Measurements from ENCODE around the gene SFTPB.

DNA sequence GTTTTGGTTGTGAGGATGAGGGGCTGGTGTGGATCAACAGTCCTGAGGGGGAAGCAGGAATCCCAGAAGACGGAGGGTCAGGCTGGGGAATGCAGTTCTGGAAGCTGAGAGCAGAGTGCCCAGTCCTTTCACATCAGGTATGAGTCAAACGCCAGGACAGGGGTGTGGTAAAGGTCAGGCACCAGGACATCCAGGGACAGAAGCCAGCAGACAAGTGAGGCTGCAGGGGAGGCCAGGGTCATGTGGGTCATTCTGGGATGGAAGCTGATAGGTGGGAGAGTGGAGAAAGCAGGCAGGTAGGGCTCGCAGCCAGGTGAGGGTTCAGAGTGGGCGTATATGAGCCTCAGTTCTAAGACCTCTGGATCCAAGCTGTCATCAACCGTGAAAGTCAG, 13.4 kb upstream of the SFTPB start:
- no peak for TF ChIP-seq EZH2 (IDR thresholded peaks at IDR 0.05; ENCODE audit: borderline replicate concordance)
- TF ChIP-seq, protein P1, sequence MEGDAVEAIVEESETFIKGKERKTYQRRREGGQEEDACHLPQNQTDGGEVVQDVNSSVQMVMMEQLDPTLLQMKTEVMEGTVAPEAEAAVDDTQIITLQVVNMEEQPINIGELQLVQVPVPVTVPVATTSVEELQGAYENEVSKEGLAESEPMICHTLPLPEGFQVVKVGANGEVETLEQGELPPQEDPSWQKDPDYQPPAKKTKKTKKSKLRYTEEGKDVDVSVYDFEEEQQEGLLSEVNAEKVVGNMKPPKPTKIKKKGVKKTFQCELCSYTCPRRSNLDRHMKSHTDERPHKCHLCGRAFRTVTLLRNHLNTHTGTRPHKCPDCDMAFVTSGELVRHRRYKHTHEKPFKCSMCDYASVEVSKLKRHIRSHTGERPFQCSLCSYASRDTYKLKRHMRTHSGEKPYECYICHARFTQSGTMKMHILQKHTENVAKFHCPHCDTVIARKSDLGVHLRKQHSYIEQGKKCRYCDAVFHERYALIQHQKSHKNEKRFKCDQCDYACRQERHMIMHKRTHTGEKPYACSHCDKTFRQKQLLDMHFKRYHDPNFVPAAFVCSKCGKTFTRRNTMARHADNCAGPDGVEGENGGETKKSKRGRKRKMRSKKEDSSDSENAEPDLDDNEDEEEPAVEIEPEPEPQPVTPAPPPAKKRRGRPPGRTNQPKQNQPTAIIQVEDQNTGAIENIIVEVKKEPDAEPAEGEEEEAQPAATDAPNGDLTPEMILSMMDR (IDR thresholded peaks at IDR 0.05; ENCODE audit: poor library complexity): no peak
